Smooth muscle cell (in vitro differentiated cells): ENCODE data around the gene RAB42. TPM values are rescaled to one million over a fixed set of nuclear protein-coding genes. Genes with fewer than 3 reads are reported as not detected.
"Not testable (repeated sequence)": the region's sequence is repeated elsewhere in the genome, so short reads cannot be mapped to it uniquely, and the experiment has no call there.

Experiments
- DNase-seq: peaks from one replicate; lab custom pipeline; 2025; ENCODE audit not compliant: unreplicated experiment; lab: John Stamatoyannopoulos, UW
- H2AFZ ChIP-seq: fragments of 200-600 bp; sonication (generic); 2 replicates; pipeline ENCODE4 v1.6.0; 2016; ENCODE audit warnings: antibody characterized with exemption, low read depth, mild to moderate bottlenecking
- H3F3A ChIP-seq: fragments of 200-600 bp; sonication (generic); 2 replicates; pipeline ENCODE4 v1.6.0; 2017; ENCODE audit warnings: antibody characterized with exemption, low read depth
- H3K27ac ChIP-seq: fragments of 200-600 bp; sonication (generic); 2 replicates; pipeline ENCODE4 v1.5.1; 2016; ENCODE audit warnings: low read depth, mild to moderate bottlenecking
- H3K27me3 ChIP-seq: fragments of 200-600 bp; sonication (generic); 2 replicates; pipeline ENCODE4 v1.6.1; 2016; ENCODE audit warnings: low read depth, mild to moderate bottlenecking
- H3K36me3 ChIP-seq: fragments of 200-600 bp; sonication (generic); 2 replicates; pipeline ENCODE4 v1.5.1; 2016; ENCODE audit warnings: low read depth
- H3K4me1 ChIP-seq: fragments of 200-600 bp; sonication (generic); 2 replicates; pipeline ENCODE4 v1.5.1; 2016; ENCODE audit warnings: low read depth
- H3K4me2 ChIP-seq: fragments of 200-600 bp; sonication (generic); 2 replicates; pipeline ENCODE4 v1.6.0; 2016; ENCODE audit warnings: mild to moderate bottlenecking
- H3K4me3 ChIP-seq: fragments of 200-600 bp; sonication (generic); 2 replicates; pipeline ENCODE4 v1.5.1; 2016; ENCODE audit warnings: mild to moderate bottlenecking
- H3K79me2 ChIP-seq: fragments of 200-600 bp; sonication (generic); 2 replicates; pipeline ENCODE4 v1.6.0; 2016; ENCODE audit warnings: low read depth, mild to moderate bottlenecking
- H3K9ac ChIP-seq: fragments of 200-600 bp; sonication (generic); 2 replicates; pipeline ENCODE4 v1.6.0; 2016; ENCODE audit warnings: low read depth
- H3K9me3 ChIP-seq: fragments of 200-600 bp; sonication (generic); replicated peaks from 2 replicates; pipeline ENCODE4 v1.5.1; 2016; ENCODE audit warnings: low read depth
- H4K20me1 ChIP-seq: fragments of 200-600 bp; sonication (generic); 2 replicates; pipeline ENCODE4 v1.6.0; 2016; ENCODE audit warnings: low read depth
- WGBS: methylation state at CpG from one replicate; pipeline ENCODE4 v1.1.7; 2016; ENCODE audit warnings: low lambda C conversion rate; 5-methylcytosine and 5-hydroxymethylcytosine counted together
- polyA plus RNA-seq: library from polyadenylated mRNA; unstranded; fragments of >200 nt; fragmentation: Nextera tagmentation; extraction: Ambion mirVana; gene quantifications from 2 replicates; pipeline ENCODE4 v1.2.1, GENCODE V29; 2016
- total RNA-seq: library from RNA; depleted of rRNA; stranded (reverse); fragments of >200 nt; gene quantifications from 2 replicates; pipeline ENCODE4 v1.2.3, GENCODE V29; 2014
- TF ChIP-seq, protein P1 (sequence below): fragments of 200-600 bp; sonication (generic); IDR thresholded peaks from 2 replicates; pipeline ENCODE4 v1.5.1; 2017; ENCODE audit warnings: borderline replicate concordance, mild to moderate bottlenecking, antibody characterized with exemption; ENCODE audit not compliant: insufficient read depth, poor library complexity, severe bottlenecking

The RAB42 gene
- total and polyA plus RNA-seq, 2 experiments from 2014 or later: 8.6 to 9.7 TPM

DNA sequence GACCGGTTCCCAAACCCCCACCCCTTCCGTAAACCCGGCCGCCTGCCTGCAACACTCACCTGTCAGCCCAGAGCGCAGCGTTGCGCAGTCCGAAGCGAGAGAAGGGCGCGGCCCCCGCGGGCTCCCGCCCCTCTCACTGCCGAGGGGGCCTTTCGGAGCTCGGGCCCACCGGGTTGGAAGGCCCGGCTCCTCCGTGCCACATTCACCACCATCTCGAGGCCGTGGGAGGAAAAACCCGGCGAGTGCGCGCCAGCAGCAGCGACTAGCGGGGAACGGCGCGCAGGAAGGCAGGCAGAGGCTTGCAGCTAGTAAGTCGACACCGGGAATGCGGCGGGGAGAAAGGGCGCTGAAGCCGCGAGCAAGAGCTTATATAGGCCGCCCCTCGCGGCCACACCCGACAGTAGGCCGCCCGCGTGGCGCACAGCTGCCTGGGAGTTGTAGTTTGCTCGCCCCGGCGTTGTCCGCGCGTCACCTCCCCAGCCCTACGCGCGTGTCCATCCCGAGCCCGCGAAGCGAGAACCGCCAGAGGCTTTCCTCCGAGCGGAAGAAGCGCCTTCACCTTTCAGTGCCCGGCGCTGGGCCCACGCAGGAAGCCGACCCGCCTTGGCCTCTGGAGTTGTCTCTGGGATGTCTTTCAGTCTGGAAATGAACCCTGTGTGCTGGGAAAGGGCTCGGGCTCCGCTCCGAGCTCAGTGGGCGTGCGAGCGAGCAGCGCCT, 10.4 kb upstream of the RAB42 start:
- WGBS: under 1% methylated on average over 72 of the region's 75 CpGs
- no peaks in the 10 kb centered on the region for H3K27me3 ChIP-seq
- peak; percentile 90 for DNase-seq
- peaks cover 40% of the 10 kb centered on the region for H4K20me1 ChIP-seq
- H3K4me1 ChIP-seq: peaks cover 24% of the 10 kb centered on the region
- peak overlapping the region; percentile 81 for H3K9ac ChIP-seq
- H3K27ac ChIP-seq: peak overlapping the region; percentile 79
- H3K4me3 ChIP-seq: peak overlapping the region; percentile 88
- H3K9me3 ChIP-seq: no peaks in the 10 kb centered on the region
- H3K36me3 ChIP-seq: peaks cover 3% of the 10 kb centered on the region
- H3K4me2 ChIP-seq: peak overlapping the region; percentile 97
- H2AFZ ChIP-seq: peak overlapping the region; percentile 86
- H3K79me2 ChIP-seq: peaks cover 25% of the 10 kb centered on the region
- peaks cover 34% of the 10 kb centered on the region for H3F3A ChIP-seq
- TF ChIP-seq, protein P1, sequence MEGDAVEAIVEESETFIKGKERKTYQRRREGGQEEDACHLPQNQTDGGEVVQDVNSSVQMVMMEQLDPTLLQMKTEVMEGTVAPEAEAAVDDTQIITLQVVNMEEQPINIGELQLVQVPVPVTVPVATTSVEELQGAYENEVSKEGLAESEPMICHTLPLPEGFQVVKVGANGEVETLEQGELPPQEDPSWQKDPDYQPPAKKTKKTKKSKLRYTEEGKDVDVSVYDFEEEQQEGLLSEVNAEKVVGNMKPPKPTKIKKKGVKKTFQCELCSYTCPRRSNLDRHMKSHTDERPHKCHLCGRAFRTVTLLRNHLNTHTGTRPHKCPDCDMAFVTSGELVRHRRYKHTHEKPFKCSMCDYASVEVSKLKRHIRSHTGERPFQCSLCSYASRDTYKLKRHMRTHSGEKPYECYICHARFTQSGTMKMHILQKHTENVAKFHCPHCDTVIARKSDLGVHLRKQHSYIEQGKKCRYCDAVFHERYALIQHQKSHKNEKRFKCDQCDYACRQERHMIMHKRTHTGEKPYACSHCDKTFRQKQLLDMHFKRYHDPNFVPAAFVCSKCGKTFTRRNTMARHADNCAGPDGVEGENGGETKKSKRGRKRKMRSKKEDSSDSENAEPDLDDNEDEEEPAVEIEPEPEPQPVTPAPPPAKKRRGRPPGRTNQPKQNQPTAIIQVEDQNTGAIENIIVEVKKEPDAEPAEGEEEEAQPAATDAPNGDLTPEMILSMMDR: peak; percentile 2

DNA sequence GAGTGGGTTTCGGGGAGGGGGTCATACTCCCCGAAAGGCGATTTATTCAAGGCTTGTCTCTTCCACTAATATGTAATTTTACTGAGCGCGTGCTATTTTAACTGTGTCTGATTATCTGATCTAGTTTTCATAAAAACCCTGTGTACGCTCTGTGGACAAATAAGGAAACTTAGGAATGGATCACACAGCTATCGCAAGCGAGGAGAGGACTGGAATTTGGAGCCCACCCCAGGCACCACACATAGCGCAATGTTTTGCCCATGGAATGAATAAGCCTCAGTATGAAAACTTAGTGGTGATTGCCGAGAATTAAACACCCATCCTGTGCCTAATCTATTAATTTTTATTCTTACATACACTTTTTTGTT, 9.8 kb upstream of the RAB42 start:
- peaks cover 34% of the 10 kb centered on the region for H3F3A ChIP-seq
- no peaks in the 10 kb centered on the region for H3K9me3 ChIP-seq
- peaks cover 3% of the 10 kb centered on the region for H3K36me3 ChIP-seq
- H3K9ac ChIP-seq: peak overlapping the region; percentile 61
- H3K4me1 ChIP-seq: peaks cover 24% of the 10 kb centered on the region
- H3K27ac ChIP-seq: peak overlapping the region; percentile 79
- H3K4me2 ChIP-seq: peak overlapping the region; percentile 97
- H4K20me1 ChIP-seq: peaks cover 38% of the 10 kb centered on the region
- H3K27me3 ChIP-seq: no peaks in the 10 kb centered on the region
- no peak for DNase-seq
- TF ChIP-seq, protein P1: no peak
- H2AFZ ChIP-seq: peak overlapping the region; percentile 86
- H3K79me2 ChIP-seq: peaks cover 25% of the 10 kb centered on the region
- H3K4me3 ChIP-seq: peak overlapping the region; percentile 88
- WGBS: 8% methylated on average over 10 of the region's 10 CpGs

DNA sequence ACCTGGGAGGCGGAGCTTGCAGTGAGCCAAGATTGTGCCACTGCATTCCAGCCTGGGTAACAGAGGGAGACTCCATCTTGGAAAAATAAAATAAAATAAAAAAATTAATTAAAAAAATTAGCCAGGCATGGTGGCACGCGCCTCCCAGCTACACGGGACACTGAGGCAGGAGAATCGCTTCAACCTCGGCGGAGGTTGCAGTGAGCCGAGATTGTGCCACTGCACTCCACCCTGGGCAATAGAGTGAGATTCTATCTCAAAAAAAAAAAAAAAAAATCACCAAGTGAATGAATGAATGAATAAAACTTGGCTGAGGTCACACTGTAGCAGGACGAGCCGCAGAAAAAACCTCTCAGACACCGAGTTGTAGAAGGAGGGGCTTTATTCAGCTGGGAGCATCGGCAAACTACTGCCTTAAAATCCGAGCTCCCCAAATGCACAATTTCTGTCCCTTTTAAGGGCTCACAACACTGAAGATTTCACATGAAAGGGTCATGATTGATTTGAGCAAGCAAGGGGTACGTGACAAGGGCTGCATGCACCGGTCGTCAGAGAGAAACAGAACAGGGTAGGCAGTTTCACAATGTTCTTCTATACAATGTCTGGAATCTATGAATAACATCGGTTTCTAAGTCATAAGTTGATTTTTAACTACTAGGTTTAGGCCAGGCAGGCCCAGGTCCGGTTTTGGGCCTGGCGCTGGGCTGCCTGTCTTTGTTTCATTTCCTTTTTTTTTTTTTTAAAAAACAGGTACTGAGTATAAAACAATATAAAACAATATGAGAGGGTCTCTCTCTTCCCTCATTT, 5.3 kb upstream of the RAB42 start:
- H3K27me3 ChIP-seq, H3K4me2 ChIP-seq, H4K20me1 ChIP-seq, H2AFZ ChIP-seq, H3K9me3 ChIP-seq, H3K36me3 ChIP-seq, H3K79me2 ChIP-seq, H3K4me3 ChIP-seq, H3K27ac ChIP-seq, DNase-seq, H3K9ac ChIP-seq: not testable (repeated sequence)
- H3F3A ChIP-seq: peaks cover 17% of the 10 kb centered on the region
- 97% methylated on average over 19 of the region's 19 CpGs for WGBS
- peaks cover 13% of the 10 kb centered on the region for H3K4me1 ChIP-seq

DNA sequence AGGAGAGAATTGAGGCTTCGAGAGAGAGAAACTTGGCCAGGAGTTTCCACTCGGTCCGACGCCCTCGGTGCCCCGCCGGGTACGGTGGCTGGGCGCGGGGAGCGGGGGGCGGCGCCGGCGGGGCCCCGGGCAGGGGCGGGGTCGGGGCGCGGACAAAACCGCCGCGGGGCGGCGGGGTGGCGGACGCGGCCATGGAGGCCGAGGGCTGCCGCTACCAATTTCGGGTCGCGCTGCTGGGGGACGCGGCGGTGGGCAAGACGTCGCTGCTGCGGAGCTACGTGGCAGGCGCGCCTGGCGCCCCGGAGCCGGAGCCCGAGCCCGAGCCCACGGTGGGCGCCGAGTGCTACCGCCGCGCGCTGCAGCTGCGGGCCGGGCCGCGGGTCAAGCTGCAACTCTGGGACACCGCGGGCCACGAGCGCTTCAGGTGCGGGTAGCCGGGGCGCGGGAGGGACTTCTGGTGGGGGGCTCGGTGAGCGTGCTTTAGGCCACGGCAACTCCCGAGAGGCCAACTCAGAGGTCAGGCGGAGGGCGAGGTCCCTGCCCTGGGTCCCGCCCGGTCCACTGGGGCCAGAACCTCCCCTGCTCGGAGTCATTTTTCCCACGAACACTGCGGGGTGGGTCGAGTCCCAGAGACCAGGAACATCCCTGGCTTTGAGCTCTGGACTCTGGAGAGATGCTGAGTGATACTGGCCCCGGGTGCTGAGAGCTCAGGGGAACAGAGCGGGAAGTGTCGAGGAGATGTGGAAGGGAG, 431 bp downstream of the RAB42 start:
- H3K27ac ChIP-seq: no peak overlapping the region
- peak overlapping the region; percentile 82 for H3K4me2 ChIP-seq
- no peak for DNase-seq

DNA sequence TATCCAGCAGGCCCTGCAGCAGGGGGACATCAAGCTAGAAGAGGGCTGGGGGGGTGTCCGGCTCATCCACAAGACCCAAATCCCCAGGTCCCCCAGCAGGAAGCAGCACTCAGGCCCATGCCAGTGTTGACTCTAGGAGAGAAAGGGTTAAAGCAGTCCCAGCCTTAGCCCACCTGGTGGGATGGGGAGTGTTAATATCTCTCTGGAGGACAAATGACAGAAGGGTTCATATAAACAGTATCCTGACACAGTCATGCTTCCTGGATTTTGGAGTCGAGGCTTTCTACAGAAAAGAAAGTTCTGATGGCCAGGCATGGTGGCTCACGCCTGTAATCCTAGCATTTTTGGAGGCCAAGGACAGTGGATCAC, 1.9 kb downstream of the RAB42 start:
- DNase-seq, H3K9me3 ChIP-seq, H3K4me1 ChIP-seq, H3K79me2 ChIP-seq, H4K20me1 ChIP-seq, H3K9ac ChIP-seq, H3K4me2 ChIP-seq, H2AFZ ChIP-seq, H3K27me3 ChIP-seq, H3K4me3 ChIP-seq, H3K27ac ChIP-seq, H3K36me3 ChIP-seq: not testable (repeated sequence)
- 86% methylated on average over 3 of the region's 3 CpGs for WGBS
- H3F3A ChIP-seq: peaks cover 13% of the 10 kb centered on the region

More for the DNA sequence above, 431 bp downstream of the RAB42 start:
- no peaks in the 10 kb centered on the region for H4K20me1 ChIP-seq
- H3K9ac ChIP-seq: peak overlapping the region; percentile 17
- H2AFZ ChIP-seq: peak overlapping the region; percentile 52
- peaks cover 13% of the 10 kb centered on the region for H3F3A ChIP-seq
- no peaks in the 10 kb centered on the region for H3K27me3 ChIP-seq
- no peaks in the 10 kb centered on the region for H3K79me2 ChIP-seq
- H3K36me3 ChIP-seq: no peaks in the 10 kb centered on the region
- peaks cover 3% of the 10 kb centered on the region for H3K4me1 ChIP-seq
- peak overlapping the region; percentile 62 for H3K4me3 ChIP-seq
- 5% methylated on average over 61 of the region's 81 CpGs for WGBS
- TF ChIP-seq, protein P1: no peak
- no peaks in the 10 kb centered on the region for H3K9me3 ChIP-seq
